Type B pancreatic cell (in vitro differentiated cells): Measurements from ENCODE around the gene ITGB3BP. TPM values are rescaled to one million over a fixed set of nuclear protein-coding genes. Genes with fewer than 3 reads are reported as not detected.

Experiments
- DNase-seq: peaks from one replicate; pipeline ENCODE4 v3.0.0; 2021; ENCODE audit warnings: mixed read lengths; ENCODE audit not compliant: unreplicated experiment; ENCODE audit errors: extremely low spot score
- H3K27ac Mint-ChIP-seq: 2 replicates; pipeline ENCODE4 v1.8.0; 2021; ENCODE audit warnings: mild to moderate bottlenecking, mixed read lengths
- H3K27me3 Mint-ChIP-seq: 2 replicates; pipeline ENCODE4 v1.8.0; 2021; ENCODE audit warnings: mixed read lengths
- H3K36me3 Mint-ChIP-seq: 2 replicates; pipeline ENCODE4 v1.8.0; 2021; ENCODE audit warnings: mixed read lengths
- H3K4me1 Mint-ChIP-seq: one replicate; pipeline ENCODE4 v1.8.0; 2021; ENCODE audit warnings: mixed read lengths; ENCODE audit not compliant: unreplicated experiment
- H3K4me3 Mint-ChIP-seq: 2 replicates; pipeline ENCODE4 v1.8.0; 2021; ENCODE audit warnings: mild to moderate bottlenecking, mixed read lengths
- H3K9me3 Mint-ChIP-seq: 2 replicates; pipeline ENCODE4 v1.8.0; 2021; ENCODE audit warnings: mixed read lengths
- total RNA-seq: library from RNA; stranded (reverse); gene quantifications from 2 replicates; pipeline ENCODE4 v1.2.1, GENCODE V29; 2021; ENCODE audit warnings: low replicate concordance
- TF ChIP-seq, protein P1 (sequence below): fragments of 200-600 bp; sonication (generic); conservative IDR thresholded peaks from 2 replicates; pipeline ENCODE4 v1.5.0; 2021; ENCODE audit warnings: antibody characterized with exemption, mild to moderate bottlenecking

Gene ITGB3BP
- total RNA-seq, 1 donor from 2014 or later: 39.9 TPM

DNA sequence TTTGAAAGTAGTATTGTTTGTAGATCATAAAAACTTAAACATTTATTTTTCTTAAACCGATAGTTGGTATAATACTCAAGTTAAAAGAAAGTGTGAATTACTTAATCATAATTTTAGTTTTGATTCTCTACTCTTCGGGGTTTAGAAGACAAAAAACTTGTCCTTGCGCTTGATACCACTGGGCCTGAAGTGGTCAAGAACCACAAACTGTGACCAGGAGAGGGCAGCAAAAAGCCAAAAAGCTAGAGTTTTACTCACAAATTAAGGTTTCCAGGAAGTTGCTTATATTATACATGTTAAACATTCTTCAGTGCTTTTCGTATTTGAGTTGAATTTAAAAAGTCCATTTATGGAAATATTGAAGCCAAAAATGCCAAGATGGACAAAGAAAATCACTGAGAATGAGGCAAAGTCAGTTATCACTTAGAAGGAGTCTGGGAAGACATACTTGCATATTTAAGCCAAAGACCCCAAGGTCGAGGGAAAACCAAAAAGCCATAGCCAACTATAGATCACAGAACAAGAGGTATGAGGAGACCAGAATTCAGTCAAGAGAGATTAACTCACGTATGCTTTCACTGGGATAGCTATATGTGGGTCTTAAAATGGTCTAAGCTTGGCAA lies 34.5 kb upstream of the ITGB3BP start:
- DNase-seq: no peak
- Mint-ChIP-seq H3K9me3 (no peaks in the 10 kb centered on the region), H3K4me3 (no peak overlapping the region), H3K27me3 (no peaks in the 10 kb centered on the region), H3K36me3 (peaks cover 11% of the 10 kb centered on the region), H3K27ac (no peak overlapping the region), H3K4me1 (no peaks in the 10 kb centered on the region)
- TF ChIP-seq, protein P1, sequence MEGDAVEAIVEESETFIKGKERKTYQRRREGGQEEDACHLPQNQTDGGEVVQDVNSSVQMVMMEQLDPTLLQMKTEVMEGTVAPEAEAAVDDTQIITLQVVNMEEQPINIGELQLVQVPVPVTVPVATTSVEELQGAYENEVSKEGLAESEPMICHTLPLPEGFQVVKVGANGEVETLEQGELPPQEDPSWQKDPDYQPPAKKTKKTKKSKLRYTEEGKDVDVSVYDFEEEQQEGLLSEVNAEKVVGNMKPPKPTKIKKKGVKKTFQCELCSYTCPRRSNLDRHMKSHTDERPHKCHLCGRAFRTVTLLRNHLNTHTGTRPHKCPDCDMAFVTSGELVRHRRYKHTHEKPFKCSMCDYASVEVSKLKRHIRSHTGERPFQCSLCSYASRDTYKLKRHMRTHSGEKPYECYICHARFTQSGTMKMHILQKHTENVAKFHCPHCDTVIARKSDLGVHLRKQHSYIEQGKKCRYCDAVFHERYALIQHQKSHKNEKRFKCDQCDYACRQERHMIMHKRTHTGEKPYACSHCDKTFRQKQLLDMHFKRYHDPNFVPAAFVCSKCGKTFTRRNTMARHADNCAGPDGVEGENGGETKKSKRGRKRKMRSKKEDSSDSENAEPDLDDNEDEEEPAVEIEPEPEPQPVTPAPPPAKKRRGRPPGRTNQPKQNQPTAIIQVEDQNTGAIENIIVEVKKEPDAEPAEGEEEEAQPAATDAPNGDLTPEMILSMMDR: peak; percentile 80

GRCh38 chr1:63555480-63555879 lies 32.5 kb upstream of the ITGB3BP start:
- Mint-ChIP-seq H3K27ac (no peak overlapping the region), H3K36me3 (peaks cover 11% of the 10 kb centered on the region), H3K9me3 (no peaks in the 10 kb centered on the region), H3K27me3 (no peaks in the 10 kb centered on the region), H3K4me3 (no peak overlapping the region), H3K4me1 (no peaks in the 10 kb centered on the region)
- TF ChIP-seq, protein P1: no peak
- DNase-seq: no peak

GRCh38 chr1:63548877-63549276 lies 25.9 kb upstream of the ITGB3BP start:
- TF ChIP-seq, protein P1: no peak
- Mint-ChIP-seq H3K4me1 (no peaks in the 10 kb centered on the region), H3K27ac (no peak overlapping the region), H3K4me3 (no peak overlapping the region), H3K36me3 (peaks cover 10% of the 10 kb centered on the region), H3K9me3 (no peaks in the 10 kb centered on the region), H3K27me3 (no peaks in the 10 kb centered on the region)
- no peak for DNase-seq

DNA sequence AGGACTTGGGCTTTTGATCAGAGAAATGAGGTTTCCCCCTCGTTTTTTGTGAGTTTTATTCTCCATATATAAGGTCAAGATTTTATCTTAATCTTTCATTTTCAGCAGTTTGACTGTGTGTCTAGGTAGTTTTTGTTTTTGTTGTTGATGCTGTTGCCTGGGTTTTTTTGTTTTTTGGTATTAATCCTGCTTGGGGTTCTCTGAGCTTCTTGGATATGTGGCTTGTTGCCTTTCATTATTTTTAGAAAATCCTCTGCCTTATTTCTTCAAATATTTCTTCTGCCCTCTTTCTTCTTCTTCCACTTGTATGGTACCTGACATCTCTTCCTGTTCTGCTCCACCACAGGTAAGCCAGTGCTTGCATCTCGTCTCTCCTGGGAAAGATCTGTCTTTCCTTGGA lies 25.3 kb upstream of the ITGB3BP start:
- TF ChIP-seq, protein P1: no peak
- no peaks in the 10 kb centered on the region for H3K27me3 Mint-ChIP-seq
- no peak overlapping the region for H3K4me3 Mint-ChIP-seq
- no peaks in the 10 kb centered on the region for H3K9me3 Mint-ChIP-seq
- peaks cover 10% of the 10 kb centered on the region for H3K36me3 Mint-ChIP-seq
- DNase-seq: no peak
- no peak overlapping the region for H3K27ac Mint-ChIP-seq
- no peaks in the 10 kb centered on the region for H3K4me1 Mint-ChIP-seq

DNA sequence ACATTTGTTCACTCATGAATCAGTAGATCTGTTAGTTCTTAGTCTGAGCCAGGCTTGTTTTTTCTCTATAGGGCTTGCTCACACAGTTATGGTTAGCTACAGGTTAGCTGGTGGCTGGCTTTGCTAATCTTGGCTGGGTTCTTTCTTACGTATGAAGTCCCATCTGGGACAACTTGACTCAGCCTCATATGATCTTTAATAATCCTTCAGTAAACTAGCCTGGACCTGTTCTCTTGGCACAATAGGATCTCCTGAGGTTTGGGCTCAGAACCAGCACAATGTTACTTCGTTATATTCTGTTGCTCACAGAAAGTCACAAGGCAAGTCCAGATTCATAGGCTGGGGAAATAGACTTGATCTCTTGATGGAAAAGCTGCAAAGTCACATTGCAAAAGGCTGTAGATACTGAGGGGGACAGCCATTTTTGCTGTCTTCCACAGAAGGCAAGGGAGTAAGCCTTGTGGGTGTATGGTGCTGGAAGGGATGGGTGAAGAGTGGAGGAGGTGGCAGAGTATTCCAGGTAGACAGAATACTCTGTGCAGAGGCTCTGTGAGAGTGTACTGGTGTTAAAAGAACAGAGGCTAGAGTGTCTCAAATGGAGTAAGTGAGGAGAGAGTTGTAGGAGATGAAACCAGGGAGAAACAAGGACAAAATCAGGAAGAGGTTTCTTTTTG lies 24.7 kb upstream of the ITGB3BP start:
- DNase-seq: no peak
- Mint-ChIP-seq H3K9me3 (no peaks in the 10 kb centered on the region), H3K27ac (no peak overlapping the region), H3K4me1 (no peaks in the 10 kb centered on the region), H3K27me3 (no peaks in the 10 kb centered on the region), H3K4me3 (no peak overlapping the region), H3K36me3 (peaks cover 13% of the 10 kb centered on the region)
- TF ChIP-seq, protein P1: no peak
